Panc1 (cell line): ENCODE measurements around the gene INMT. TPM values are rescaled to one million over a fixed set of nuclear protein-coding genes. Genes with fewer than 3 reads are reported as not detected.

Experiments used
- ATAC-seq: fragments of 200-7000 bp; cut with Tn5 transposase; 2 replicates; pipeline ENCODE4 v1.9.1; 2020; ENCODE audit warnings: mild to moderate bottlenecking, moderate library complexity
- BruUV-seq: library from RNA; stranded (reverse); fragments of 400-500 nt; replicated peaks from 2 replicates; lab custom pipeline; 2021; lab: Mats Ljungman, UMichigan
- CTCF ChIA-PET: fragments of 300-600 bp; sonication (Branson Sonifier 250); formaldehyde crosslinking; loops from one replicate; lab custom pipeline; 2022; ENCODE audit warnings: antibody characterized with exemption; lab: Charles Lee
- POLR2A ChIA-PET: fragments of 300-600 bp; sonication (Branson Sonifier 250); formaldehyde crosslinking; loops from one replicate; lab custom pipeline; 2022; ENCODE audit warnings: antibody characterized with exemption; lab: Charles Lee
- DNase-seq: peaks from one replicate; pipeline ENCODE4 v3.0.0-alpha.2; 2010; ENCODE audit warnings: low read depth, low spot score
- H3K27ac ChIP-seq: 2 replicates; pipeline ENCODE4 v1.5.1; 2011; ENCODE audit warnings: mild to moderate bottlenecking, low read length, inconsistent platforms
- H3K27me3 ChIP-seq: fragments of 200-500 bp; sonication (Bioruptor generic); 2 replicates; pipeline ENCODE4 v1.6.0; 2014; ENCODE audit warnings: low read length, inconsistent platforms; ENCODE audit not compliant: control insufficient read depth, insufficient read depth
- H3K36me3 ChIP-seq: fragments of 200-500 bp; sonication (Bioruptor generic); 2 replicates; pipeline ENCODE4 v1.5.1; 2014; ENCODE audit warnings: inconsistent platforms, mild to moderate bottlenecking, low read length, moderate library complexity; ENCODE audit not compliant: control insufficient read depth, insufficient read depth
- H3K4me1 ChIP-seq: 2 replicates; pipeline ENCODE4 v1.5.1; 2011; ENCODE audit warnings: inconsistent platforms, mild to moderate bottlenecking, low read length, moderate library complexity; ENCODE audit not compliant: control insufficient read depth, insufficient read depth
- H3K4me3 ChIP-seq, 2 experiments: 2 replicates each; pipeline ENCODE4 v1.5.1; 2011 to 2012; ENCODE audit warnings: low read depth in 2 of 2, low read length in 2 of 2, mild to moderate bottlenecking in 2 of 2, inconsistent platforms in 1 of 2, moderate library complexity in 1 of 2
- H3K9me3 ChIP-seq: fragments of 200-500 bp; sonication (Bioruptor generic); 2 replicates; pipeline ENCODE4 v1.5.1; 2014; ENCODE audit warnings: low read depth, mild to moderate bottlenecking, inconsistent platforms, low read length, moderate library complexity; ENCODE audit not compliant: control insufficient read depth, insufficient read depth
- CTCF ChIP-seq: fragments of 450-650 bp; IDR thresholded peaks from 2 replicates; pipeline ENCODE4 v1.5.1; 2017; ENCODE audit warnings: mild to moderate bottlenecking
- POLR2AphosphoS5 ChIP-seq: IDR thresholded peaks from 2 replicates; pipeline ENCODE4 v1.6.1; 2012; ENCODE audit warnings: mild to moderate bottlenecking, low read depth, low read length, moderate library complexity
- REST ChIP-seq, 2 experiments: IDR thresholded peaks; 2 replicates each; pipeline ENCODE4 v1.6.1; 2011 to 2012; ENCODE audit warnings: low read depth in 2 of 2, control low read depth in 1 of 2, low read length in 1 of 2, mild to moderate bottlenecking in 1 of 2, moderate library complexity in 1 of 2; ENCODE audit not compliant: insufficient read depth in 1 of 2
- SIN3A ChIP-seq: IDR thresholded peaks from 2 replicates; pipeline ENCODE4 v1.6.1; 2012; ENCODE audit warnings: low read depth, mild to moderate bottlenecking, low read length, moderate library complexity, borderline replicate concordance; ENCODE audit not compliant: insufficient read depth
- TCF7L2 ChIP-seq: IDR thresholded peaks from 2 replicates; pipeline ENCODE4 v1.6.1; 2011; ENCODE audit warnings: mild to moderate bottlenecking, low read depth, low read length, inconsistent platforms
- in situ Hi-C: cut with HindIII; loops from 2 replicates; pipeline ENCODE4 v1.10.0; 2016; ENCODE audit warnings: low sequenced_read_pairs, low pct_unique_long_range_greater_than_20kb
- intact Hi-C: fragments of 100-400 bp; cut with micrococcal nuclease; formaldehyde crosslinking; loops from one replicate; pipeline ENCODE4 v1.10.0; 2022; ENCODE audit not compliant: unreplicated experiment
- total RNA-seq: library from RNA; stranded (reverse); gene quantifications from one replicate; pipeline ENCODE4 v1.2.1, GENCODE V29; 2021; ENCODE audit not compliant: unreplicated experiment

Gene INMT
- total RNA-seq, 1 experiment from 2014 or later = 0.13 TPM

GRCh38 chr7:30729642-30730041, 22.3 kb upstream of the INMT start:
- no TSS peak for BruUV-seq
- no peaks in the 10 kb centered on the region for H3K36me3 ChIP-seq
- ATAC-seq (no peak), DNase-seq (no peak)
- peaks cover 12% of the 10 kb centered on the region for H3K27me3 ChIP-seq
- H3K27ac ChIP-seq = no peak overlapping the region
- ChIA-PET POLR2A (no interaction called here), CTCF (interaction anchor here (1.3 kb wide), 1 partner anchor 11 kb away, joined by 4 read pairs; no protein-coding TSS in a partner anchor)
- in situ Hi-C loops = no loop called here
- intact Hi-C loops = loop anchor here (10.0 kb wide), 1 partner anchor 55 kb away; no protein-coding TSS in a partner anchor
- H3K4me1 ChIP-seq = no peaks in the 10 kb centered on the region
- no peaks in the 10 kb centered on the region for H3K9me3 ChIP-seq
- H3K4me3 ChIP-seq = no peak overlapping the region
- TF ChIP-seq REST (IDR thresholded peaks at IDR 0.05; ENCODE audit: insufficient read depth in 1 of 2, low read depth in 2 of 2, low read length in 1 of 2) = no peak
- TF ChIP-seq SIN3A = no peak
- no peak for TF ChIP-seq TCF7L2
- no peak for TF ChIP-seq POLR2AphosphoS5

- no peaks in the 10 kb centered on the region for H3K36me3 ChIP-seq
- H3K27me3 ChIP-seq = peaks cover 10% of the 10 kb centered on the region
- ATAC-seq = no peak
- no peaks in the 10 kb centered on the region for H3K9me3 ChIP-seq
- H3K4me1 ChIP-seq = no peaks in the 10 kb centered on the region
- intact Hi-C loops = loop anchor here (10.0 kb wide), 1 partner anchor 55 kb away; no protein-coding TSS in a partner anchor
- no peak overlapping the region for H3K27ac ChIP-seq
- in situ Hi-C loops = no loop called here
- DNase-seq = no peak
- TF ChIP-seq CTCF (no peak), POLR2AphosphoS5 (no peak), TCF7L2 (no peak), SIN3A (no peak), REST (IDR thresholded peaks at IDR 0.05; ENCODE audit: insufficient read depth in 1 of 2, low read depth in 2 of 2, low read length in 1 of 2) (no peak)
- no peak overlapping the region for H3K4me3 ChIP-seq
- POLR2A ChIA-PET = no interaction called here
- BruUV-seq = no TSS peak
- CTCF ChIA-PET = interaction anchor here (1.3 kb wide), 1 partner anchor 10 kb away, joined by 4 read pairs; no protein-coding TSS in a partner anchor
These were observed 21.8 kb upstream of the INMT start for GRCh38 chr7:30730097-30730496.
